Smooth muscle cell (in vitro differentiated cells): ENCODE results near the gene TNPO2. TPM values are rescaled to one million over a fixed set of nuclear protein-coding genes. Genes with fewer than 3 reads are reported as not detected.

Source experiments
- DNase-seq: peaks from one replicate; lab custom pipeline; 2025; ENCODE audit not compliant: unreplicated experiment; lab: John Stamatoyannopoulos, UW
- H2AFZ ChIP-seq: fragments of 200-600 bp; sonication (generic); 2 replicates; pipeline ENCODE4 v1.6.0; 2016; ENCODE audit warnings: antibody characterized with exemption, low read depth, mild to moderate bottlenecking
- H3F3A ChIP-seq: fragments of 200-600 bp; sonication (generic); 2 replicates; pipeline ENCODE4 v1.6.0; 2017; ENCODE audit warnings: antibody characterized with exemption, low read depth
- H3K27ac ChIP-seq: fragments of 200-600 bp; sonication (generic); 2 replicates; pipeline ENCODE4 v1.5.1; 2016; ENCODE audit warnings: low read depth, mild to moderate bottlenecking
- H3K27me3 ChIP-seq: fragments of 200-600 bp; sonication (generic); 2 replicates; pipeline ENCODE4 v1.6.1; 2016; ENCODE audit warnings: low read depth, mild to moderate bottlenecking
- H3K36me3 ChIP-seq: fragments of 200-600 bp; sonication (generic); 2 replicates; pipeline ENCODE4 v1.5.1; 2016; ENCODE audit warnings: low read depth
- H3K4me1 ChIP-seq: fragments of 200-600 bp; sonication (generic); 2 replicates; pipeline ENCODE4 v1.5.1; 2016; ENCODE audit warnings: low read depth
- H3K4me2 ChIP-seq: fragments of 200-600 bp; sonication (generic); 2 replicates; pipeline ENCODE4 v1.6.0; 2016; ENCODE audit warnings: mild to moderate bottlenecking
- H3K4me3 ChIP-seq: fragments of 200-600 bp; sonication (generic); 2 replicates; pipeline ENCODE4 v1.5.1; 2016; ENCODE audit warnings: mild to moderate bottlenecking
- H3K79me2 ChIP-seq: fragments of 200-600 bp; sonication (generic); 2 replicates; pipeline ENCODE4 v1.6.0; 2016; ENCODE audit warnings: low read depth, mild to moderate bottlenecking
- H3K9ac ChIP-seq: fragments of 200-600 bp; sonication (generic); 2 replicates; pipeline ENCODE4 v1.6.0; 2016; ENCODE audit warnings: low read depth
- H3K9me3 ChIP-seq: fragments of 200-600 bp; sonication (generic); replicated peaks from 2 replicates; pipeline ENCODE4 v1.5.1; 2016; ENCODE audit warnings: low read depth
- H4K20me1 ChIP-seq: fragments of 200-600 bp; sonication (generic); 2 replicates; pipeline ENCODE4 v1.6.0; 2016; ENCODE audit warnings: low read depth
- WGBS: methylation state at CpG from one replicate; pipeline ENCODE4 v1.1.7; 2016; ENCODE audit warnings: low lambda C conversion rate; 5-methylcytosine and 5-hydroxymethylcytosine counted together
- polyA plus RNA-seq: library from polyadenylated mRNA; unstranded; fragments of >200 nt; fragmentation: Nextera tagmentation; extraction: Ambion mirVana; gene quantifications from 2 replicates; pipeline ENCODE4 v1.2.1, GENCODE V29; 2016
- total RNA-seq: library from RNA; depleted of rRNA; stranded (reverse); fragments of >200 nt; gene quantifications from 2 replicates; pipeline ENCODE4 v1.2.3, GENCODE V29; 2014
- TF ChIP-seq, protein P1 (sequence below): fragments of 200-600 bp; sonication (generic); IDR thresholded peaks from 2 replicates; pipeline ENCODE4 v1.5.1; 2017; ENCODE audit warnings: borderline replicate concordance, mild to moderate bottlenecking, antibody characterized with exemption; ENCODE audit not compliant: insufficient read depth, poor library complexity, severe bottlenecking

The TNPO2 gene
- total and polyA plus RNA-seq, 2 experiments from 2014 or later: 8.7 to 45.4 TPM

DNA sequence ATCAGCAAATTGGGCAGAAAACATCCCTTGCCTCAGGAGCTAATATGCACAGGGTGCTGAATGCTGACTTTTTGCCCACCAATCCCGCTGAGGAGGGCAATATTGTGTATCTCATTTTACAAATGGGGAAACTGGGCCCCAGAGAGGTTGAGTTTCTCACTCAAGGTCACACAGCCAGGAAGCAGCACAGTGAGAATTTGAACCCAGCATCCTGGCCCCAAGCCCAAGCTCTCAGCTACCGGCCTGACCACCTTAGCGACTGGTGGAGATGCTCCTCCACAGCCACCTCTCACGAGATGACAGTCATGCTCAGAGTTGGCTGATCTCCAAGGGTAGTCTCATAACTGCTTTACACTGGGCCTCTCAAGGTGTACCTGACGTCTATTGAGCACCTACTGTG is 30.8 kb downstream of the TNPO2 start:
- H2AFZ ChIP-seq: no peak overlapping the region
- H3K79me2 ChIP-seq: no peaks in the 10 kb centered on the region
- no peak overlapping the region for H3K4me2 ChIP-seq
- TF ChIP-seq, protein P1, sequence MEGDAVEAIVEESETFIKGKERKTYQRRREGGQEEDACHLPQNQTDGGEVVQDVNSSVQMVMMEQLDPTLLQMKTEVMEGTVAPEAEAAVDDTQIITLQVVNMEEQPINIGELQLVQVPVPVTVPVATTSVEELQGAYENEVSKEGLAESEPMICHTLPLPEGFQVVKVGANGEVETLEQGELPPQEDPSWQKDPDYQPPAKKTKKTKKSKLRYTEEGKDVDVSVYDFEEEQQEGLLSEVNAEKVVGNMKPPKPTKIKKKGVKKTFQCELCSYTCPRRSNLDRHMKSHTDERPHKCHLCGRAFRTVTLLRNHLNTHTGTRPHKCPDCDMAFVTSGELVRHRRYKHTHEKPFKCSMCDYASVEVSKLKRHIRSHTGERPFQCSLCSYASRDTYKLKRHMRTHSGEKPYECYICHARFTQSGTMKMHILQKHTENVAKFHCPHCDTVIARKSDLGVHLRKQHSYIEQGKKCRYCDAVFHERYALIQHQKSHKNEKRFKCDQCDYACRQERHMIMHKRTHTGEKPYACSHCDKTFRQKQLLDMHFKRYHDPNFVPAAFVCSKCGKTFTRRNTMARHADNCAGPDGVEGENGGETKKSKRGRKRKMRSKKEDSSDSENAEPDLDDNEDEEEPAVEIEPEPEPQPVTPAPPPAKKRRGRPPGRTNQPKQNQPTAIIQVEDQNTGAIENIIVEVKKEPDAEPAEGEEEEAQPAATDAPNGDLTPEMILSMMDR: no peak
- H3K4me3 ChIP-seq: no peak overlapping the region
- H3K4me1 ChIP-seq: peaks cover 6% of the 10 kb centered on the region
- no peak overlapping the region for H3K9ac ChIP-seq
- no peaks in the 10 kb centered on the region for H3K36me3 ChIP-seq
- WGBS: 98% methylated on average over 5 of the region's 5 CpGs
- peaks cover under 1% of the 10 kb centered on the region for H3F3A ChIP-seq
- no peak for DNase-seq
- no peaks in the 10 kb centered on the region for H3K9me3 ChIP-seq
- no peaks in the 10 kb centered on the region for H4K20me1 ChIP-seq
- H3K27me3 ChIP-seq: no peaks in the 10 kb centered on the region
- H3K27ac ChIP-seq: no peak overlapping the region

DNA sequence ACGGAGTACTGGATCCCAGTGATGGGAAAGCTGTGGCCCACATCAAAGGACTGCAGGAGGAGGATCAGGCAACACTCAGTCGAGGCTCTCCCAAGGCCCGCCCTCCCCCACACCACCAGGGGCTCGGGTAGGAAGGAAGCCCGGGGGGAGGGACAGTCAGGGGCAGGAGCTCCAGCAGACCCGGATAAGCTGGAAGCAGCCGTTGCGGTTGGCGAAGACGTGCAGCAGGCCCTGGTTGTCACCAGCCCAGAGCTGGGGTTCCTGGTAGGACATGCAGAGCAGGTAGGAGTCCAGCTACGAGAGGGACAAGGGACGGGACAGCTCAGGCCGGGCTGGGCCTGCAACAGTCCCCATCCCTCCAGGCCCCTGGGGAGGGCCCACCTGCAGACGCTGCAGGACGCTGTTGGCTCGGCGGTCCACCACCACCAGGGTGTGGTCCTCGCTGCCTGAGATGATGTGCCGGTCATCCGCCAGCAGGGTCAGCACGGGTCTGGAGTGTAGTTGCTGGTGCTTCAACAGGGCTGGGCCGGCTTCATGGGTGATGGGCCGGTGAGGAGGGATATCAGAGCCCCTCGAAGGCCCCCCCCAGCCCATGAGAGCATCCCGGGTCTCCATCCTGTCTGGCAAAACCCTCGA is 34.0 kb downstream of the TNPO2 start:
- Histone ChIP-seq H3K27me3 (no peaks in the 10 kb centered on the region), H2AFZ (no peak overlapping the region), H3K4me2 (no peak overlapping the region), H3K9me3 (no peaks in the 10 kb centered on the region), H3K27ac (no peak overlapping the region), H3F3A (no peaks in the 10 kb centered on the region), H3K4me1 (no peaks in the 10 kb centered on the region), H3K9ac (no peak overlapping the region), H3K4me3 (no peak overlapping the region), H4K20me1 (no peaks in the 10 kb centered on the region), H3K79me2 (no peaks in the 10 kb centered on the region), H3K36me3 (no peaks in the 10 kb centered on the region)
- 94% methylated on average over 22 of the region's 26 CpGs for WGBS
- TF ChIP-seq, protein P1: no peak
- no peak for DNase-seq

DNA sequence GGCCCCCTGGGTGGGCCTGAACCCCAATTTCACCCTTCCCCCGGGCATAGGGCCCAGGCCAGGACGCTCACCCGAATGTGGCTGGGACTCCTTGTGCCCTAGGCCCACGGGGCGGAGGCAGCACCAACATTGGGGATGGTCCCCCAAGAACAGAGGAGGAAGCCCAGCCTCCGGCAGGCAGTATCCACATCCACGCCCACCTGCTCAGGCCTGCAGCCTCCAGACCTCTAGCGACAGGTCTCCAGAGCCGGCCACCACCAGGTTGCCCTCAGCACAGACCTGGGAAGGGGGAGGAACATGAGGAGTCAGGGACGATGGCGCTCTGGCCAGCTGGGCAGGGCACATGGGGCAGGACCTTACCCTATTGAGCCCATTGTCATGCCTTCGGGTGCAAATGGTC is 34.7 kb downstream of the TNPO2 start:
- H3K36me3 ChIP-seq: no peaks in the 10 kb centered on the region
- H3K4me3 ChIP-seq: no peak overlapping the region
- TF ChIP-seq, protein P1: no peak
- no peaks in the 10 kb centered on the region for H3K27me3 ChIP-seq
- H3K9me3 ChIP-seq: no peaks in the 10 kb centered on the region
- no peak overlapping the region for H2AFZ ChIP-seq
- DNase-seq: no peak
- no peaks in the 10 kb centered on the region for H3K4me1 ChIP-seq
- no peaks in the 10 kb centered on the region for H3F3A ChIP-seq
- no peak overlapping the region for H3K27ac ChIP-seq
- H3K79me2 ChIP-seq: no peaks in the 10 kb centered on the region
- H4K20me1 ChIP-seq: no peaks in the 10 kb centered on the region
- 94% methylated on average over 12 of the region's 12 CpGs for WGBS
- no peak overlapping the region for H3K9ac ChIP-seq
- H3K4me2 ChIP-seq: no peak overlapping the region
